Measurements from ENCODE around the gene FBXW11. TPM values are rescaled to one million over a fixed set of nuclear protein-coding genes. Genes with fewer than 3 reads are reported as not detected.
A peak's percentile ranks its signal among the peaks of the same experiment; 100 is the strongest.

Gene FBXW11
- total and polyA plus RNA-seq, 2 donors from 2014 or later: 16.0 to 44.4 TPM

GRCh38 chr5:171939951-171940350 is 66.5 kb downstream of the FBXW11 start:
- intact Hi-C loops (cut with DNase I): no loop called here
- no peak for TF ChIP-seq CTCF (IDR thresholded peaks at IDR 0.05; ENCODE audit: borderline replicate concordance, extremely low read depth, insufficient read depth)
- H3K9ac ChIP-seq (ENCODE audit: low read length in 3 of 3): no peak overlapping the region
- no peaks in the 10 kb centered on the region for H3K27me3 ChIP-seq (ENCODE audit: control insufficient read depth, insufficient read depth, low read length)
- no peak overlapping the region for H3K4me3 ChIP-seq (ENCODE audit: low read length in 3 of 3)
- no peak overlapping the region for H3K27ac ChIP-seq (ENCODE audit: low read depth in 2 of 2, low read length in 2 of 2)
- peaks cover 0 to 3% (median 2%) of the 10 kb centered on the region in 3 donors for H3K4me1 ChIP-seq (ENCODE audit: control insufficient read depth in 2 of 3, insufficient read depth in 2 of 3, low read depth in 1 of 3, low read length in 3 of 3)
- no peaks in the 10 kb centered on the region for H3K36me3 ChIP-seq (ENCODE audit: control insufficient read depth in 2 of 3, insufficient read depth in 3 of 3, low read length in 3 of 3)
- no peak for FAIRE-seq
- H3K9me3 ChIP-seq (ENCODE audit: control insufficient read depth in 2 of 3, insufficient read depth in 1 of 3, low read length in 3 of 3): no peaks in the 10 kb centered on the region
- DNase-seq: peak in 2 of 5 donors; percentile 50 to 66

- Histone ChIP-seq H3K9ac (ENCODE audit: low read length in 3 of 3) (no peak overlapping the region), H3K27ac (ENCODE audit: low read depth in 2 of 2, low read length in 2 of 2) (no peak overlapping the region), H3K36me3 (ENCODE audit: control insufficient read depth in 2 of 3, insufficient read depth in 3 of 3, low read length in 3 of 3) (no peaks in the 10 kb centered on the region), H3K9me3 (ENCODE audit: control insufficient read depth in 2 of 3, insufficient read depth in 1 of 3, low read length in 3 of 3) (no peaks in the 10 kb centered on the region), H3K4me1 (ENCODE audit: control insufficient read depth in 2 of 3, insufficient read depth in 2 of 3, low read depth in 1 of 3, low read length in 3 of 3) (peaks cover 0 to 3% (median 2%) of the 10 kb centered on the region in 3 donors), H3K27me3 (ENCODE audit: control insufficient read depth, insufficient read depth, low read length) (no peaks in the 10 kb centered on the region), H3K4me3 (ENCODE audit: low read length in 3 of 3) (no peak overlapping the region)
- intact Hi-C loops (cut with DNase I): no loop called here
- FAIRE-seq (no peak), DNase-seq (no peak)
- no peak for TF ChIP-seq CTCF (IDR thresholded peaks at IDR 0.05; ENCODE audit: borderline replicate concordance, extremely low read depth, insufficient read depth)
Observed at GRCh38 chr5:171938358-171938757, 68.1 kb downstream of the FBXW11 start.

- FAIRE-seq: no peak
- no peak overlapping the region for H3K4me3 ChIP-seq (ENCODE audit: low read length in 3 of 3)
Observed at GRCh38 chr5:171937351-171937750, 69.1 kb downstream of the FBXW11 start.

More at GRCh38 chr5:171937351-171937750, 69.1 kb downstream of the FBXW11 start:
- Histone ChIP-seq H3K27ac (ENCODE audit: low read depth in 2 of 2, low read length in 2 of 2) (no peak overlapping the region), H3K9me3 (ENCODE audit: control insufficient read depth in 2 of 3, insufficient read depth in 1 of 3, low read length in 3 of 3) (no peaks in the 10 kb centered on the region), H3K4me1 (ENCODE audit: control insufficient read depth in 2 of 3, insufficient read depth in 2 of 3, low read depth in 1 of 3, low read length in 3 of 3) (peaks cover 0 to 3% (median under 1%) of the 10 kb centered on the region in 3 donors), H3K27me3 (ENCODE audit: control insufficient read depth, insufficient read depth, low read length) (no peaks in the 10 kb centered on the region), H3K9ac (ENCODE audit: low read length in 3 of 3) (no peak overlapping the region), H3K36me3 (ENCODE audit: control insufficient read depth in 2 of 3, insufficient read depth in 3 of 3, low read length in 3 of 3) (no peaks in the 10 kb centered on the region)
- DNase-seq: no peak
- intact Hi-C loops (cut with DNase I): no loop called here
- TF ChIP-seq CTCF (IDR thresholded peaks at IDR 0.05; ENCODE audit: borderline replicate concordance, extremely low read depth, insufficient read depth): no peak
